Measurements from ENCODE around the gene GPC3.

Gene GPC3

GRCh38 chrX:133943507-133943906 lies 41.9 kb downstream of the GPC3 start:
- in situ Hi-C loops (cut with HindIII; ENCODE audit: low pct_ligation_motif_present, low sequenced_read_pairs), result no loop called here
- no peak overlapping the region for H3K27ac ChIP-seq
- no peaks in the 10 kb centered on the region for H3K36me3 ChIP-seq (replicated peaks)
- TF ChIP-seq, protein P1, sequence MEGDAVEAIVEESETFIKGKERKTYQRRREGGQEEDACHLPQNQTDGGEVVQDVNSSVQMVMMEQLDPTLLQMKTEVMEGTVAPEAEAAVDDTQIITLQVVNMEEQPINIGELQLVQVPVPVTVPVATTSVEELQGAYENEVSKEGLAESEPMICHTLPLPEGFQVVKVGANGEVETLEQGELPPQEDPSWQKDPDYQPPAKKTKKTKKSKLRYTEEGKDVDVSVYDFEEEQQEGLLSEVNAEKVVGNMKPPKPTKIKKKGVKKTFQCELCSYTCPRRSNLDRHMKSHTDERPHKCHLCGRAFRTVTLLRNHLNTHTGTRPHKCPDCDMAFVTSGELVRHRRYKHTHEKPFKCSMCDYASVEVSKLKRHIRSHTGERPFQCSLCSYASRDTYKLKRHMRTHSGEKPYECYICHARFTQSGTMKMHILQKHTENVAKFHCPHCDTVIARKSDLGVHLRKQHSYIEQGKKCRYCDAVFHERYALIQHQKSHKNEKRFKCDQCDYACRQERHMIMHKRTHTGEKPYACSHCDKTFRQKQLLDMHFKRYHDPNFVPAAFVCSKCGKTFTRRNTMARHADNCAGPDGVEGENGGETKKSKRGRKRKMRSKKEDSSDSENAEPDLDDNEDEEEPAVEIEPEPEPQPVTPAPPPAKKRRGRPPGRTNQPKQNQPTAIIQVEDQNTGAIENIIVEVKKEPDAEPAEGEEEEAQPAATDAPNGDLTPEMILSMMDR (IDR thresholded peaks at IDR 0.05; ENCODE audit: low read depth, low read length, missing control alignments), result no peak
- no peaks in the 10 kb centered on the region for H3K27me3 ChIP-seq (replicated peaks)
- no peak overlapping the region for H3K4me3 ChIP-seq (ENCODE audit: low read depth, low read length)
- DNase-seq, result no peak

GRCh38 chrX:133939655-133940302 lies 45.6 kb downstream of the GPC3 start:
- no peak overlapping the region for H3K4me3 ChIP-seq (ENCODE audit: low read depth, low read length)
- TF ChIP-seq, protein P1 (IDR thresholded peaks at IDR 0.05; ENCODE audit: low read depth, low read length, missing control alignments), result no peak
- in situ Hi-C loops (cut with HindIII; ENCODE audit: low pct_ligation_motif_present, low sequenced_read_pairs), result no loop called here
- H3K27ac ChIP-seq, result no peak overlapping the region
- no peaks in the 10 kb centered on the region for H3K36me3 ChIP-seq (replicated peaks)
- DNase-seq, result no peak
- H3K27me3 ChIP-seq (replicated peaks), result no peaks in the 10 kb centered on the region

DNA sequence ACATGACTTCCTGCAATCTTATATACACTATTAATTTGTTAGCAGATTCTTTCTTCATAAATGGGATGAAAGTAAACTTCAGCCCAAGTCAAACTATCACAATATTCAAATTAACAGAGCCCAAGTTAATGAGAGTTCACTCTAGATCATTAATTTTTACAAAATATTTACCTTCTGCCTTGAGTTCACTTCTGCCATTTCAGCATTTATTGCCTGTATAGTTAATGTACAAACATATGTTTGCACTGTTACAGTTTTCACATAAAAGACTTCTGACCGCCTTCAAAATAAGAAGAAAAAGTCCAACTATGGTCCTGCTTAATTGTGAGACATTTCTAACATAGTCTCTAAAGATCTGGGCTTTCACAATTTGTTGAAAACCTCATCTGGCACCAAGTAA lies 46.9 kb downstream of the GPC3 start:
- DNase-seq, result no peak
- Histone ChIP-seq H3K36me3 (replicated peaks) (no peaks in the 10 kb centered on the region), H3K4me3 (ENCODE audit: low read depth, low read length) (no peak overlapping the region), H3K27ac (no peak overlapping the region), H3K27me3 (replicated peaks) (no peaks in the 10 kb centered on the region)
- in situ Hi-C loops (cut with HindIII; ENCODE audit: low pct_ligation_motif_present, low sequenced_read_pairs), result no loop called here
- TF ChIP-seq, protein P1 (IDR thresholded peaks at IDR 0.05; ENCODE audit: low read depth, low read length, missing control alignments), result no peak

- no peaks in the 10 kb centered on the region for H3K36me3 ChIP-seq (replicated peaks)
- TF ChIP-seq, protein P1 (IDR thresholded peaks at IDR 0.05; ENCODE audit: low read depth, low read length, missing control alignments), result no peak
- H3K4me3 ChIP-seq (ENCODE audit: low read depth, low read length), result no peak overlapping the region
- H3K27ac ChIP-seq, result no peak overlapping the region
- in situ Hi-C loops (cut with HindIII; ENCODE audit: low pct_ligation_motif_present, low sequenced_read_pairs), result no loop called here
- no peaks in the 10 kb centered on the region for H3K27me3 ChIP-seq (replicated peaks)
- DNase-seq, result no peak
Observed at GRCh38 chrX:133937022-133937421, 48.4 kb downstream of the GPC3 start.

- H3K27me3 ChIP-seq (replicated peaks), result no peaks in the 10 kb centered on the region
- no peak overlapping the region for H3K27ac ChIP-seq
- DNase-seq, result no peak
- no peaks in the 10 kb centered on the region for H3K36me3 ChIP-seq (replicated peaks)
- in situ Hi-C loops (cut with HindIII; ENCODE audit: low pct_ligation_motif_present, low sequenced_read_pairs), result no loop called here
- H3K4me3 ChIP-seq (ENCODE audit: low read depth, low read length), result no peak overlapping the region
- TF ChIP-seq, protein P1 (IDR thresholded peaks at IDR 0.05; ENCODE audit: low read depth, low read length, missing control alignments), result no peak
Observed at GRCh38 chrX:133935076-133935475, 50.3 kb downstream of the GPC3 start.

DNA sequence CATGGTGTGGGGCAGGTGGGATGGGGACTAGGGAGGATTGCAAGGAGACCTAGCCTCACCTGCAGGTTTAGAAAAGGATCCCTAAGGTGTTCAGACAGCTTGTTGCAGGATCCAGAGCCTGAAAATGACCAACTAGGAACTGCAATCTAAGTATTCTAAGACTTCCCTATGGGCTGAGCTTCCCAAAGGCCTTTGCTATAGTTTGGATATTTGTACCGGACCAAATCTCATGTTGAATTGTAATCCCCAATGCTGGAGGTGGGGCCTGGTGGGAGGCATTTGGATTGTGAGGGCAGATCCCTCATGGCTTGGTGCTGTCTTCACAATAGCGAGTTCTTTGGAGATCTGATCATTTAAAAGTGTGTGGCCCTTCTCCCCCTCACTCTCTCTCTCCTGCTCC lies 52.1 kb downstream of the GPC3 start:
- Histone ChIP-seq H3K27ac (no peak overlapping the region), H3K36me3 (replicated peaks) (no peaks in the 10 kb centered on the region), H3K27me3 (replicated peaks) (no peaks in the 10 kb centered on the region), H3K4me3 (ENCODE audit: low read depth, low read length) (no peak overlapping the region)
- in situ Hi-C loops (cut with HindIII; ENCODE audit: low pct_ligation_motif_present, low sequenced_read_pairs), result no loop called here
- TF ChIP-seq, protein P1 (IDR thresholded peaks at IDR 0.05; ENCODE audit: low read depth, low read length, missing control alignments), result no peak
- no peak for DNase-seq

Data from brain microvascular endothelial cell (primary cell).